Stimulated activated CD4-positive, alpha-beta T cell treated with anti-CD3 and anti-CD28 coated beads, Interleukin-12 subunit alpha, Interleukin-12 subunit beta, amount 100 ng/mL, for 4 hours (primary cell): ENCODE results near the gene EIF5AL1.
"Not testable (repeated sequence)": the region's sequence is repeated elsewhere in the genome, so short reads cannot be mapped to it uniquely, and the experiment has no call there.

Experiments used
- DNase-seq: peaks from one replicate; pipeline ENCODE4 v3.0.0-alpha.2; 2020

EIF5AL1 gene

GRCh38 chr10:79516532-79517205 is 4.3 kb downstream of the EIF5AL1 start:
- DNase-seq, result not testable (repeated sequence)

- not testable (repeated sequence) for DNase-seq
Measured at GRCh38 chr10:79517567-79517966, 5.2 kb downstream of the EIF5AL1 start.

GRCh38 chr10:79521751-79522150 is 9.4 kb downstream of the EIF5AL1 start:
- not testable (repeated sequence) for DNase-seq

- not testable (repeated sequence) for DNase-seq
Measured at GRCh38 chr10:79522464-79522863, 10.1 kb downstream of the EIF5AL1 start.

GRCh38 chr10:79523157-79523853 is 11.0 kb downstream of the EIF5AL1 start:
- not testable (repeated sequence) for DNase-seq

- DNase-seq, result not testable (repeated sequence)
Measured at GRCh38 chr10:79525049-79525710, 12.8 kb downstream of the EIF5AL1 start.

- not testable (repeated sequence) for DNase-seq
Measured at GRCh38 chr10:79528261-79528660, 15.9 kb downstream of the EIF5AL1 start.

GRCh38 chr10:79533142-79533902 is 21.0 kb downstream of the EIF5AL1 start:
- not testable (repeated sequence) for DNase-seq

GRCh38 chr10:79533903-79534175 is 21.5 kb downstream of the EIF5AL1 start:
- DNase-seq, result not testable (repeated sequence)

GRCh38 chr10:79538311-79538710 is 26.0 kb downstream of the EIF5AL1 start:
- not testable (repeated sequence) for DNase-seq

GRCh38 chr10:79540930-79541329 is 28.6 kb downstream of the EIF5AL1 start:
- DNase-seq, result not testable (repeated sequence)

- no peak for DNase-seq
Measured at GRCh38 chr10:79542626-79543025, 30.3 kb downstream of the EIF5AL1 start.

- DNase-seq, result not testable (repeated sequence)
Measured at GRCh38 chr10:79544408-79544807, 32.1 kb downstream of the EIF5AL1 start.

- DNase-seq, result not testable (repeated sequence)
Measured at GRCh38 chr10:79544926-79545659, 32.8 kb downstream of the EIF5AL1 start.

GRCh38 chr10:79547128-79547527 is 34.8 kb downstream of the EIF5AL1 start:
- DNase-seq, result not testable (repeated sequence)

GRCh38 chr10:79547973-79548372 is 35.6 kb downstream of the EIF5AL1 start:
- no peak for DNase-seq

GRCh38 chr10:79552143-79552542 is 39.8 kb downstream of the EIF5AL1 start:
- DNase-seq, result no peak

- no peak for DNase-seq
Measured at GRCh38 chr10:79555354-79556309, 43.3 kb downstream of the EIF5AL1 start.

GRCh38 chr10:79556961-79557360 is 44.6 kb downstream of the EIF5AL1 start:
- DNase-seq, result not testable (repeated sequence)

- DNase-seq, result no peak
Measured at GRCh38 chr10:79559726-79560125, 47.4 kb downstream of the EIF5AL1 start.

- DNase-seq, result no peak
Measured at GRCh38 chr10:79560160-79560709, 47.9 kb downstream of the EIF5AL1 start, which contains the start of gene SFTPA2. Gene SFTPA2, minus strand, starts transcription at chr10:79560407. Its CDS starts 924 bp downstream, at chr10:79559483.
